ENCODE results near the gene BMP10.

Gene BMP10

DNA sequence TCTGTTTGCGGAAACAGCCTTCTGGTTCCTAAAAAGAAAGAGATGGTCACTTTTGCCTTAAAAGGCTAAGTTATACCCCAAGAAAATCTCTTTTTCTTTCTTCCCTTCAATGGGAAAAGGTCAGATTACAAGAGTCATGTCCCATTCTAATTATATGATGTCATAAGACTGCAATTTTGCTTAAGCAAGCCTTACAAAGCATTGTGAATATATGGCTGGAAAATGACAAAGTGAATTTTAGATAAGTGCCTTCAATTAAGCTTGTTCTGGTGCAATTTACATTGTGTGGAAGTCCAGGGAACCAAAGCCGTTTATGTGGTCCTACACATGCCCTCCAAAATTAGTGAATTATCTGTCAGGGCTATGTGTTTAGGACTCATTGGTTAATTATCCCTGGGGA lies 7.6 kb upstream of the BMP10 start:
- DNase-seq (ENCODE audit: low read depth) = no peak
- TF ChIP-seq, protein P1, sequence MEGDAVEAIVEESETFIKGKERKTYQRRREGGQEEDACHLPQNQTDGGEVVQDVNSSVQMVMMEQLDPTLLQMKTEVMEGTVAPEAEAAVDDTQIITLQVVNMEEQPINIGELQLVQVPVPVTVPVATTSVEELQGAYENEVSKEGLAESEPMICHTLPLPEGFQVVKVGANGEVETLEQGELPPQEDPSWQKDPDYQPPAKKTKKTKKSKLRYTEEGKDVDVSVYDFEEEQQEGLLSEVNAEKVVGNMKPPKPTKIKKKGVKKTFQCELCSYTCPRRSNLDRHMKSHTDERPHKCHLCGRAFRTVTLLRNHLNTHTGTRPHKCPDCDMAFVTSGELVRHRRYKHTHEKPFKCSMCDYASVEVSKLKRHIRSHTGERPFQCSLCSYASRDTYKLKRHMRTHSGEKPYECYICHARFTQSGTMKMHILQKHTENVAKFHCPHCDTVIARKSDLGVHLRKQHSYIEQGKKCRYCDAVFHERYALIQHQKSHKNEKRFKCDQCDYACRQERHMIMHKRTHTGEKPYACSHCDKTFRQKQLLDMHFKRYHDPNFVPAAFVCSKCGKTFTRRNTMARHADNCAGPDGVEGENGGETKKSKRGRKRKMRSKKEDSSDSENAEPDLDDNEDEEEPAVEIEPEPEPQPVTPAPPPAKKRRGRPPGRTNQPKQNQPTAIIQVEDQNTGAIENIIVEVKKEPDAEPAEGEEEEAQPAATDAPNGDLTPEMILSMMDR (conservative IDR thresholded peaks at IDR 0.05; ENCODE audit: low read length) = no peak
- no peak overlapping the region for H3K4me3 ChIP-seq (ENCODE audit: low read length)

DNA sequence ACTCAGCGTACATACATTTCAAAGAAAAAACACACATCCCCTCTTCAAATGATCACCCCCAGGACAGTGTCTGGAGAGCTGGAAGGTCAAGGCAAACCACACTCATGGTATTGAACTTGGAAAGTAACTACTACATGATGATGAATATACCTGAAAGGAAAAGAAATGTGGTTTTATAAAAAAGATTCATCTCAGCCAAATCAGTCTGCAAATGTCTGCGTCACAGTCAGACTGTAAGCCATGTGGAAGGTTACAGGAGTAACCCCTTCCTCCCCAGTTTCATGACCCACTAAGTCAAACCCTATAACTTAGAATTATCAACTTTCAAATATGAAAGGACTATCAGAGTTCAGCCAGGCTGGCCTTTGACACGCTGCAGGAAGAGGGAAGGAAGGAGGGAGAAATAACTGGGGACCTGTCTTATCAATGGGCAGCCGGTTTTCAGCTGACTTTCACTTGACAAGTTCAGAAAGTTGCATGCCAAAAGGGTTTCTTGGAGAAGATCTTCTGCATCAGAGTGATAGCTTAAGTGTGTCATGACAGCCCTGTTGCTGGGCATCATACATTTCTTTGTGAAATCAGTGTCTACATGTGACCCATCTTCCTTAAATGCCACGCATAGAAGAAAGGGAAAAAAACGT lies 7.0 kb upstream of the BMP10 start:
- DNase-seq (ENCODE audit: low read depth) = no peak
- H3K4me3 ChIP-seq (ENCODE audit: low read length) = no peak overlapping the region
- TF ChIP-seq, protein P1 (conservative IDR thresholded peaks at IDR 0.05; ENCODE audit: low read length) = no peak

DNA sequence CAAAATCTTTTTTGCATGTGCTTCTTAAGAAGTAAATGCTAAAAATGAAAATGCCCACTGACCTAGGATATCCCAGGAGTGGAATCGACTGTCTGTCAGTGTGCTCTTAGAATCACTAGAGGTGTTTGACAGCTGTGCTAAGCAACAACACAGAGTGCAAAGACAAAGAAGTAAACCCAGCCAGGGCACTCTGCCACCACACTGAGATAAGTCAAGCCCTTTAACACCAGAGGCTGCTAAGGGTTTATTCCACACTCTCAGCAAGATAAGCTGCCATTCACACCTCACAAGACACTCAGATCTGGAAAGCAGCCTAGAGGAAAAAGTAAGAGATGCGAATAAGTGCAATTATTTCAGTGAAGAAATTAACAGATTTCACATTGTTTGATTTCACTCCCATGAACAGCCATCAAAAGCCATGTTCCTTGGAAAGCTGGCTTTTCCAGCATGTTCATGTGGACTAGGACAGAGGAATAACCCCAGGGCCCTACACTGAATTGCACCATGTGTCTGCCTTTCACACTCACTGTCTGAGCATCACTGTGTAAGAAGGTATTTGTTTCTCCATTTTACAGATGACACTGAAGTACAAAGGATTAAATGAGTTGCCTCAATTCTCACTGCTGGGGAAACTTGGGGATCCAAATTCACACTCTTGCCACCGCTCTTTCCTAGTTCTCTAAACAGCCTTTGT lies 6.0 kb upstream of the BMP10 start:
- H3K4me3 ChIP-seq (ENCODE audit: low read length) = no peak overlapping the region
- TF ChIP-seq, protein P1 (conservative IDR thresholded peaks at IDR 0.05; ENCODE audit: low read length) = no peak
- no peak for DNase-seq (ENCODE audit: low read depth)

DNA sequence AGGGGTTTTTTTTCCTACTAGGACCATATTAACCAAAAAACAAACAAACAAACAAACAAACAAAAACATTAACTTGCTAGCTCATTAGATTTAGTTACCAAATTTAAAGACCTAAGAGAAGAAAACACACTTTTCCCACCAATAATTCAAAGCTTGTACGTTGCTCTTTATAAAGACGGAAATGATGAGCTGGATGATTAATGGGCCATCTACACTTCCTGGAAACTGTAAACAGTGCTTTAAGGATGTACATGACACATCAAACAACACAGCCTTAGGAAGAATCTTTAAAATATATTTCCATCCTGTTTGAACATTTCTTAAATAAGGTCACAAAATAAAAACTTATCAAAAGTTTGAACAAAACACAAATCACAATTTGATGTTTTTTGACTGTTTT lies 982 bp downstream of the BMP10 start:
- no peak for DNase-seq (ENCODE audit: low read depth)
- no peak overlapping the region for H3K4me3 ChIP-seq (ENCODE audit: low read length)
- TF ChIP-seq, protein P1 (conservative IDR thresholded peaks at IDR 0.05; ENCODE audit: low read length) = no peak

DNA sequence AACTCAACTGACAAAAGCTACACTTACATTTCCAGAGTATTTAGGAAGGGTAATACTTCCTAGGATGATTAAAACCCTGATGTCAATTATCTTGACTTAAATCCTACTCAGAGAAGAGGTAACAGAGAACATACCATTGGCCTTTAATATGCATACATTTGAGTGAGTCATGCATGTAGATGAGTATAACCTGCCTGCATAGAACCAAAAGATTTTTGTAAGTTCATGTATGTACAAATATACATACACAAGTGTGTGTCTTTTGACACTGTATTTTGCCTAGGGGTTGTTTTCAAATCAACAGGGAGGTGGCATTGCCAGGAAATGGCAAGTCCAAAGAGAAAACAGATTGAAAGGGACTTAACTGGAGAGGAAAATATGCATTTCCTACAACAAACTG lies 6.1 kb downstream of the BMP10 start:
- no peak overlapping the region for H3K4me3 ChIP-seq (ENCODE audit: low read length)
- TF ChIP-seq, protein P1 (conservative IDR thresholded peaks at IDR 0.05; ENCODE audit: low read length) = no peak
- DNase-seq (ENCODE audit: low read depth) = no peak

DNA sequence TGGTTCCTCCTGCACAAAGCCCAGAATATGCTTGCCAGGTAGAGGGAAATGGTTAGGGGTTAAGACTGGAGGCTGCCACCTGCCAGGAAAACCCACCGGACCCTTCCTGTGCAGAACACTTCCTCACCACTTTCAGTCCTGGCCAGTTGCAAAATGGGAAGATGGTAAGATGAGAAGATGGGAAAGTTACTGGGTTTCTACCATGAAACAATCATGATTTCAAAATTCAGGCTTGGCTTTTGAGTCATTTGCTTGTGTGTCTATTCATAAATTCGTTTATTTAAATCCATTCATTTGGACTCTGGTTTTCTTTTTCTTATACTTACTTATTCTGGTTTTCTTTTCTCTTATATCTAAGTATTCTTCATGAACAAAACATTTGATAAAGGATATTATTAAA lies 7.2 kb downstream of the BMP10 start:
- H3K4me3 ChIP-seq (ENCODE audit: low read length) = no peak overlapping the region
- no peak for DNase-seq (ENCODE audit: low read depth)
- TF ChIP-seq, protein P1 (conservative IDR thresholded peaks at IDR 0.05; ENCODE audit: low read length) = no peak

DNA sequence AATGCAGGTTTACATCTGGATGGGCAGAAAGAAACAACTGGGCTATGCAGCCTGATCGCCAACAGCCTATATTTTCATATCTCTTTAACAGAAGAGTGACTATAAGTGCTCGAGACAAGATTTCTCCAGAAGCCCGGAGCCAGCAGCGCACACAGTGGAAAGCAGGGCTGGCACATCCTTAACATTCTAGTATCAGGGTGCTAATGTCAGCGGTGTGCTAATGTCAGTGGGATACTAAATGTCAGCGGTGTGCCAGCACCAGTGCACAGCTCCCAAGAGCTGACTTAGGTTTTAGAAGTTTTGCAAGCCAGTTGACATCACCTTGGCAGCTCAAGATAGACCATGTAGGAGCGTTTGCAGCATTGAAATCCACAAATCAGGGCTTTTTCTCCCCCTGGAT lies 8.3 kb downstream of the BMP10 start:
- TF ChIP-seq, protein P1 (conservative IDR thresholded peaks at IDR 0.05; ENCODE audit: low read length) = no peak
- no peak overlapping the region for H3K4me3 ChIP-seq (ENCODE audit: low read length)
- DNase-seq (ENCODE audit: low read depth) = no peak
